ENCODE results near the gene ZNF311.
A peak's percentile ranks its signal among the peaks of the same experiment; 100 is the strongest.
"Not testable (repeated sequence)": the region's sequence is repeated elsewhere in the genome, so short reads cannot be mapped to it uniquely, and the experiment has no call there.

ZNF311 gene

DNA sequence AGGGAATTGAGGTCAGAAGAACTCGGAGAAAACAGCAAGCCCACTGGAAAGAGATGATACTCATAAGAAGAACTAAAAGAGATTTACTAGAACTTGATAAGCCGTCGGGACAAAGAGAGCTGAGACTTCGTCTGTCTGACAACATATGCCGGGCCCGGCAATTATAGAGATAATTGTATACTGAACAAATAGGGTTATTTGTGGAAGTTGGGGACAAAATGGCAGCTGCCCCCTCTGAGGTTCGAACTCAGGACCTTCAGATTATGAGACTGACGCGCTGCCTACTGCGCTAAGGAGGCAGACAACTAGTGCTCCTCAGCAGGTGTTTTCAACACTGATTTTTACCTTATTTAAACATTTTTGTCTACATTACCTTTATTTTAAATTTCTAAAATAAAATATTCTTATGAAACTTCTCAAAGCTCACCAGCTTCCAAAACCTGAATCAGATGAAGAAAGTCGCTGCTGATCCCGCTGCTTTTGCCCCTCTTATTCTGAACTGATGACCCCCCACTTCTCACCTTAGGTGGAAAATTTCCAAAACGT is 52.0 kb downstream of the ZNF311 start:
- peak; percentile 72 for DNase-seq

DNA sequence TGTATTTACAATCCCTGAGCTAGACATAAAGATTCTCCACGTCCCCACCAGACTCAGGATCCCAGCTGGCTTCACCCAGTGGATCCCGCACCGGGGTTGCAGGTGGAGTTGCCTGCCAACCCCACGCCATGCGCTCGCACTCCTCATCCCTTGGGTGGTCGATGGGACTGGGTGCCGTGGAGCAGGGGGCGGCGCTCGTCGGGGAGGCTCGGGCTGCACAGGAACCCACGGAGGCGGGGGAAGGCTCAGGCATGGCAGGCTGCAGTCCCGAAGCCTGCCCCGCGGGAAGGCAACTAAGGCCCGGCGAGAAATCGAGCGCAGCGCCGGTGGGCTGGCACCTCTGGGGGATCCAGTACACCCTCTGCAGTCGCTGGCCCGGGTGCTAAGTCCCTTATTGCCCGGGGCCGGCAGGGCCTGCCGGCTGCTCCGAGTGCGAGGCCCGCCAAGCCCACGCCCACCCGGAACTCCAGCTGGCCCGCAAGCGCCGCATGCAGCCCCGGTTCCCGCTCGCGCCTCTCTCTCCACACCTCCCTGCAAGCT is 55.4 kb downstream of the ZNF311 start:
- not testable (repeated sequence) for DNase-seq

DNA sequence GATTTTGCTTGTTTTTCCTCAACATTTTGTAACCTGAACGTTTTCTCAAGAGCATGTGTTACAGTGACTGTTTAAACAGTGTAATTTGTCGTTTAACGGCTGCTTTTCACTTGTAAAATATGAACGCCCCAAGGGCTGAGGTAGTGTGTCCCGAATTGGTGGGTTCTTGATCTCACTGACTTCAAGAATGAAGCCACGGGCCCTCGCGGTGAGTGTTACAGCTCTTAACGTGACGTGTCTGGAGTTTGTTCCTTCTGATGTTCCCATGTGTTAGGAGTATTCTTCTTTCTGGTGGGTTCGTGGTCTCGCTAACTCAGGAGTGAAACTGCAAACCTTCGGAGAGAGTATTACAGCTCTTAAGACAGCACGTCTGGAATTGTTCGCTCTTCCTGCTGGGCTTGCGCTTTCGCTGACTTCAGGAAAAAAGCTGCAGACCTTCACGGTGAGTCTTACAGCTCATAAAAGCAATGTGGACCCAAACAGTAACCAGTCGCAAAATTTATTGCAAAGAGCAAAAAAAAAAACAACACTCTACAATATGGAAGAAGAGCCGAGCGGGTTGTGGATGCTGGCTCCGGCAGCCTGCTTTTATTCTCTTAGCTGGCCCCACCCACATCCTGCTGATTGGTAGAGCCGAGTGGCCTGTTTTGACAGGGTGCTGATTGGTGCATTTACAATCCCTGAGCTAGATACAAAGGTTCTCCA is 56.2 kb downstream of the ZNF311 start:
- no peak for DNase-seq

DNA sequence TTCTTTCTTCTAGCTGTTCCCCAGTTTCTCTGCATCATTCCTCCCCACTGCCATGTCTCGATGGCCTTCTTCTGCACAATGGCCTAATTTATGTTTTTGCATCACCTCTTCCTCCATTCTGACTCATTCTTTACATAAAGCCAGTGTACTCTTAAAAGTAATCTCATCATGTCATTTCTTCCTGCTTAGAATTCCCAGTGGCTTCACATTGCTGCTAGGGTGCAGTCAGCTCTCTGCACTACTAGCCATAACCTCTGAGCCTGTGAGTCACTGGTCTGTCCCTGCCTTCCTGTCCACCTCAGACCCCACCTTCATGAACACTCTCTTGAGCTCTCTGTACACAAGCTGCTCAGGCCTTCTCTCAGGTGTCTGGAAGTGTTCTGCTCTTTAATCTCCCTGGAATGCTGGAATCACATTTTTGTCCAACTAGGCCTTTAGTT is 57.3 kb downstream of the ZNF311 start:
- DNase-seq: no peak

DNA sequence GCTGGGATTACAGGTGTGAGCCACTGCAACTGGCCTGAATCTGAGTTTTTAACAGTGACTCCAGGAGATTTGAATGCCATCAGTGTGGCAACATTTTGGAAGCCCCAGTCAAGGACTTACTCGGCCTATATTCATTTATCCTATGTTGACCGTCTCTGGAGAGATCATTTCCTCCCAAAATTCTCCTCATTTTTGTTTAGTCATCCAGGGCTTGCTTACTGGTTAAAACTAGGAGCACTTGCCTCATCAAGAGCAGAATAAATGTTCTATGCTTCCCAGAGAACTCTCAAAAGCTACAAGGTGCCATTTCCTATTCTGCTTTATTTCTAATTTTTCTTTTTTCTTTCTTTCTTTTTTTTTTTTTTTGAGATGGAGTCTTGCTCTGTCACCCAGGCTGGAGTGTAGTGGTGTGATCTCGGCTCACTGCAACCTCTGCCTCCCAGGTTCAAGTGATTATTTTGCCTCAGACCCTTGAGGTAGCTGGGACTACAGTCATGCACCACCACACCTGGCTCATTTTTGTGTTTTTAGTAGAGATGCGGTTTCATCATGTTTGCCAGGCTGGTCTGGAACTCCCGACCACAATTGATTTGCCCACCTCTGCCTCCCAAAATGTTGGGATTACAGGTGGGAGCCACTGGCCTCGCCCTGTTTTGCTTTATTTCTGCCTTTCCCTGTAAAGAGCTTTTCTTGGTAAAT is 57.9 kb downstream of the ZNF311 start:
- no peak for DNase-seq

DNA sequence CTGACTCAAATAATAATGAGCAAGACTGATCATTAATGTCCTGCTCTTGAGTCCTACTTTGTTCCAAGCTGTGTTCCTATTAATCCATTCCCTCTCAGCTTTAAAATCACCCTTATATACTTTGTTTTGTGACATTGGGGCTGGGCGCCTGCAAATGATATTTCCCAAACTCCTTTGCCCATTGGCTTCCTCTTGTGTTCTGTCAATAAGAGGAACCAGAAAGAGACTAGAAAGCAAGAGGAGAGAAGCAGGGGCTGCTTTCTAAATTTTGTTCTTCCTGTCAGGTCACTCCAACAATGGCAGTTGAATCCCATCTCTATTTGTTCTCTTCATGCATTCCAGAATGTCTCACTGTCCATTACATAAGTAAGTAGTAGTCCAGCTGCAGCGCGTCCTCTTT is 59.8 kb downstream of the ZNF311 start:
- DNase-seq: no peak

Data from NCI-H1105 treated with DMSO at 0.1 percent for 48 hours (cell line).